ENCODE results near the gene SKIC8. TPM values are rescaled to one million over a fixed set of nuclear protein-coding genes. Genes with fewer than 3 reads are reported as not detected.
"Not testable (repeated sequence)": the region's sequence is repeated elsewhere in the genome, so short reads cannot be mapped to it uniquely, and the experiment has no call there.

The SKIC8 gene
- total and polyA plus RNA-seq, 2 experiments from 2014 or later: 60.6 to 70.2 TPM

DNA sequence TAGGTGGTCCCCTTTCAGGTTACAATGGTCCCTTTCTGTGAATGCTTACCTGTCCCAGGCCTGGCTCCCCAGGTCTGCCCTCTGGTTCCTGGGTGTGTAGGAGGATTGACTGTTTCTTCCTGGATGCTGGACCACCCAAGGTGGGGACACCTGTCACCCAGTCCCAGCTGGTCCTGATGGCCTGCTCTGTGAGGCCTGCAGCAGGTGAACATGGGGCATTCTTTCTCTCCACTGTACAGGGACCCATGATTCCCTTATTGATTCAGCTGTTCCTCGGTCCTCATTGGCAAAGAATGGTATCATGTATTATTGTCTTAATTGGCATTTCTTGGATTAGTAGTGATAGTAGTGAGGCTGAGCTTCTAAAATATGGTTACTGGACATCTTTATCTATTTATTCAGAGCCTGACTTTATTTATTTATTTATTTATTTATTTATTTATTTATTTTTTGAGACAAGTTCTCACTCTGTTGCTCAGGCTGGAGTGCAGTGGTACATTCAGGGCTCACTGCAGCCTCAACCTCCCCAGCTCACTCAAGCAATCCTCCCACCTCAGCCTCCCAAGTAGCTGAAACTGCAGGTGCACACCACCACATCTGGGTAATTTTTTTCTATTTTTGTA is 43.9 kb downstream of the SKIC8 start:
- Histone ChIP-seq H3K4me1 (ENCODE audit: insufficient read depth) (no peaks in the 10 kb centered on the region), H3K9me2 (replicated peaks; ENCODE audit: insufficient read depth) (no peaks in the 10 kb centered on the region), H3K79me2 (no peaks in the 10 kb centered on the region), H2AFZ (no peak overlapping the region), H4K20me1 (ENCODE audit: insufficient read depth, poor library complexity, severe bottlenecking) (no peaks in the 10 kb centered on the region), H3K36me3 (replicated peaks; ENCODE audit: insufficient read depth, low read depth) (no peaks in the 10 kb centered on the region), H3K9me3 (ENCODE audit: low read depth) (no peaks in the 10 kb centered on the region), H3K27me3 (no peaks in the 10 kb centered on the region), H3K27ac (no peak overlapping the region), H3K4me2 (no peak overlapping the region), H3K4me3 (no peak overlapping the region)
- no peak for DNase-seq (ENCODE audit: low spot score)
- WGBS (ENCODE audit: low lambda C conversion rate, missing lambda C conversion rate): 96% methylated on average over 1 of the region's 1 CpG
- TF ChIP-seq EZH2 (IDR thresholded peaks at IDR 0.05; ENCODE audit: borderline replicate concordance) (no peak), EZH2phosphoT487 (IDR thresholded peaks at IDR 0.05; ENCODE audit: low read depth, severe bottlenecking, unreplicated experiment) (no peak)

DNA sequence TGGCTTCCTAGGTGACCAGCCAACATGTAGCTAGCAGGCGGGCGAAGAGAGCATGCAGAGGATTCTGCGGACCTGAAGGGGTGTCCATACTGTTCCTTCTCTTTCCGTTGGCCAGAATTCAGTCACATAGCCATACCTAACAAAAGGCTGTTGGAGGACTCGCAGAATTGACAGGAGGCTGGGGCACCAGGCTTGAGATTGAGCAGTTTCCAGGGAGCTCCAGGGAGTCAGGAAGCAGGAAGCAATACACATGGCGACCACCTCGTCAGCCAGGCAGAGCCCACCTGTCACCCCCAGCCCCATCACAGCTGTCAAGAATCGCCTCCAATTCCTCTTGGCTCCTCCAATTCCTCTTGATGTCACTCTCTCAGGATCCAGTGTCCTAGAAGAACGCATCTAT is 48.3 kb downstream of the SKIC8 start:
- WGBS (ENCODE audit: low lambda C conversion rate, missing lambda C conversion rate): 85% methylated on average over 8 of the region's 9 CpGs

DNA sequence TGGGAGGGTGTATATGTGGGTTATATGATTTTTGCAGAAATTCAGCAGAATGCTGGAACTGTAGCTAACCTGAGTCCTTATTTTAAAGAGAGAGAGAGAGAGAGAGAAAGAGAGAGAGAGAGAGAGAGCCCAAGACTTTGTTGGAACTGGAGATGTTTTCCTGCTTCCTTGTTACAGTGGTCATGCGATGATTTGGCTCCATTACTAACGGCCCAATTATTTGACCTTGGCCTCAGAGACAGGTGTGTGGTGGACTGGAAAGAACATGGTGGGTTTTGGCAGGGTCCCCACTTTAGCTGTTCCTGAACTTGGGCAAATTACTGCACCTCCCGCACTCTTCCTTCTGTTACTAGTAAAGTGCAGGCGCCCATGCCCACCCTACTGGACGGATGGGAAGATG is 50.3 kb downstream of the SKIC8 start:
- Histone ChIP-seq H3K27ac (no peak overlapping the region), H3K27me3 (no peaks in the 10 kb centered on the region), H3K4me1 (ENCODE audit: insufficient read depth) (peaks cover 8% of the 10 kb centered on the region), H4K20me1 (ENCODE audit: insufficient read depth, poor library complexity, severe bottlenecking) (no peaks in the 10 kb centered on the region), H3K4me3 (no peak overlapping the region), H3K9me2 (replicated peaks; ENCODE audit: insufficient read depth) (no peaks in the 10 kb centered on the region), H3K4me2 (no peak overlapping the region), H3K36me3 (replicated peaks; ENCODE audit: insufficient read depth, low read depth) (no peaks in the 10 kb centered on the region), H3K9me3 (ENCODE audit: low read depth) (no peaks in the 10 kb centered on the region), H3K79me2 (no peaks in the 10 kb centered on the region), H2AFZ (no peak overlapping the region)
- TF ChIP-seq EZH2phosphoT487 (IDR thresholded peaks at IDR 0.05; ENCODE audit: low read depth, severe bottlenecking, unreplicated experiment): no peak
- TF ChIP-seq, protein P1, sequence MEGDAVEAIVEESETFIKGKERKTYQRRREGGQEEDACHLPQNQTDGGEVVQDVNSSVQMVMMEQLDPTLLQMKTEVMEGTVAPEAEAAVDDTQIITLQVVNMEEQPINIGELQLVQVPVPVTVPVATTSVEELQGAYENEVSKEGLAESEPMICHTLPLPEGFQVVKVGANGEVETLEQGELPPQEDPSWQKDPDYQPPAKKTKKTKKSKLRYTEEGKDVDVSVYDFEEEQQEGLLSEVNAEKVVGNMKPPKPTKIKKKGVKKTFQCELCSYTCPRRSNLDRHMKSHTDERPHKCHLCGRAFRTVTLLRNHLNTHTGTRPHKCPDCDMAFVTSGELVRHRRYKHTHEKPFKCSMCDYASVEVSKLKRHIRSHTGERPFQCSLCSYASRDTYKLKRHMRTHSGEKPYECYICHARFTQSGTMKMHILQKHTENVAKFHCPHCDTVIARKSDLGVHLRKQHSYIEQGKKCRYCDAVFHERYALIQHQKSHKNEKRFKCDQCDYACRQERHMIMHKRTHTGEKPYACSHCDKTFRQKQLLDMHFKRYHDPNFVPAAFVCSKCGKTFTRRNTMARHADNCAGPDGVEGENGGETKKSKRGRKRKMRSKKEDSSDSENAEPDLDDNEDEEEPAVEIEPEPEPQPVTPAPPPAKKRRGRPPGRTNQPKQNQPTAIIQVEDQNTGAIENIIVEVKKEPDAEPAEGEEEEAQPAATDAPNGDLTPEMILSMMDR (IDR thresholded peaks at IDR 0.05; ENCODE audit: poor library complexity): no peak
- TF ChIP-seq EZH2 (IDR thresholded peaks at IDR 0.05; ENCODE audit: borderline replicate concordance): no peak
- 90% methylated on average over 5 of the region's 5 CpGs for WGBS (ENCODE audit: low lambda C conversion rate, missing lambda C conversion rate)
- no peak for DNase-seq (ENCODE audit: low spot score)

More for the DNA sequence above, 48.3 kb downstream of the SKIC8 start:
- no peaks in the 10 kb centered on the region for H3K36me3 ChIP-seq (replicated peaks; ENCODE audit: insufficient read depth, low read depth)
- no peaks in the 10 kb centered on the region for H3K9me2 ChIP-seq (replicated peaks; ENCODE audit: insufficient read depth)
- H3K27me3 ChIP-seq: no peaks in the 10 kb centered on the region
- H3K27ac ChIP-seq: no peak overlapping the region
- H3K79me2 ChIP-seq: no peaks in the 10 kb centered on the region
- no peak for TF ChIP-seq EZH2 (IDR thresholded peaks at IDR 0.05; ENCODE audit: borderline replicate concordance)
- TF ChIP-seq EZH2phosphoT487 (IDR thresholded peaks at IDR 0.05; ENCODE audit: low read depth, severe bottlenecking, unreplicated experiment): no peak
- TF ChIP-seq, protein P1 (IDR thresholded peaks at IDR 0.05; ENCODE audit: poor library complexity): no peak
- H3K4me3 ChIP-seq: no peak overlapping the region
- no peaks in the 10 kb centered on the region for H3K4me1 ChIP-seq (ENCODE audit: insufficient read depth)
- no peaks in the 10 kb centered on the region for H3K9me3 ChIP-seq (ENCODE audit: low read depth)
- no peak for DNase-seq (ENCODE audit: low spot score)
- no peaks in the 10 kb centered on the region for H4K20me1 ChIP-seq (ENCODE audit: insufficient read depth, poor library complexity, severe bottlenecking)
- H3K4me2 ChIP-seq: no peak overlapping the region
- no peak overlapping the region for H2AFZ ChIP-seq

DNA sequence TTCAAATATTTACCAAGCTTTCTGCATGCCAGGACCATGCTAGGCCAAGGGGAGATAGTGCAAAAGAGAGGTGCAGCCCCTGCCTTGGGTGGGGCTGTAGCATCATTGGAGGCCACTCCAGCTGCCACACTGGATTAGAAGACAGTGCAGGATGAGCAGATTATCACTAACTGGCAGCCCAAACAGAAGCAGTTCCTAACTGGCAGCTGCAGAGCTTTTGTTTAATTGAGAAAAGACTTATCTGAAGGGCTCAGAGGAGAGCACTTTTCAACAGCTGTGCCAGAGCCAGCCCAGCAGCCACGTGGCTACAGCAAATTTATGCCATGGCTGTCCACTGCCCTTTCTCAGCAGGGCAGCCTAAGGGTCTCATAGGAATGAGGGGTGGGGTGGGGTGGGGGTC is 51.5 kb downstream of the SKIC8 start:
- no peaks in the 10 kb centered on the region for H3K9me3 ChIP-seq (ENCODE audit: low read depth)
- no peaks in the 10 kb centered on the region for H3K9me2 ChIP-seq (replicated peaks; ENCODE audit: insufficient read depth)
- 100% methylated on average over 1 of the region's 1 CpG for WGBS (ENCODE audit: low lambda C conversion rate, missing lambda C conversion rate)
- DNase-seq (ENCODE audit: low spot score): no peak
- H3K4me3 ChIP-seq: no peak overlapping the region
- no peaks in the 10 kb centered on the region for H3K36me3 ChIP-seq (replicated peaks; ENCODE audit: insufficient read depth, low read depth)
- TF ChIP-seq EZH2phosphoT487 (IDR thresholded peaks at IDR 0.05; ENCODE audit: low read depth, severe bottlenecking, unreplicated experiment) (no peak), EZH2 (IDR thresholded peaks at IDR 0.05; ENCODE audit: borderline replicate concordance) (no peak)
- TF ChIP-seq, protein P1 (IDR thresholded peaks at IDR 0.05; ENCODE audit: poor library complexity): no peak
- H3K27me3 ChIP-seq: no peaks in the 10 kb centered on the region
- H2AFZ ChIP-seq: no peak overlapping the region
- no peaks in the 10 kb centered on the region for H4K20me1 ChIP-seq (ENCODE audit: insufficient read depth, poor library complexity, severe bottlenecking)
- H3K4me2 ChIP-seq: no peak overlapping the region
- no peaks in the 10 kb centered on the region for H3K79me2 ChIP-seq
- peaks cover 15% of the 10 kb centered on the region for H3K4me1 ChIP-seq (ENCODE audit: insufficient read depth)
- no peak overlapping the region for H3K27ac ChIP-seq

DNA sequence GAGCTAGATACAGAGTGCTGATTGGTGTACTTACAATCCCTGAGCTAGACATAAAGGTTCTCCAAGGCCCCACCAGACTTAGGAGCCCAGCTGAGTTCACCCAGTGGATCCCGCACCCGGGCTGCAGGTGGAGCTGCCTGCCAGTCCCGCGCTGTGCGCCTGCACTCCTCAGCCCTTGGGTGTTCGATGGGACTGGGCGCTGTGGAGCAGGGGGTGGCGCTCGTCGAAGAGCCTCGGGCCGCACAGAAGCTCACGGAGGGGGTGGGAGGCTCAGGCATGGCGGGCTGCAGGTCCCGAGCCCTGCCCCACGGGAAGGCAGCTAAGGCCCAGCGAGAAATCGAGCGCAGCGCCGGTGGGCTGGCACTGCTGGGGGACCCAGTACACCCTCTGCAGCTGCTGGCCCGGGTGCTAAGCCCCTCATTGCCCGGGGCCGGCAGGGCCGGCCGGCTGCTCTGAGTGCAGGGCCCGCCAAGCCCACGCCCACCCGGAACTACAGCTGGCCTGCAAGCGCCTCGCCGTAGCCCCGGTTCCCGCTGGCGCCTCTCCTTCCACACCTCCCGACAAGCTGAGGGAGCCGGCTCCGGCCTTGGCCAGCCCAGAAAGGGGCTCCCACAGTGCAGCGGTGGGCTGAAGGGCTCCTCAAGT is 53.3 kb downstream of the SKIC8 start:
- H3K36me3 ChIP-seq (replicated peaks; ENCODE audit: insufficient read depth, low read depth); DNase-seq (ENCODE audit: low spot score); H3K4me2 ChIP-seq; H4K20me1 ChIP-seq (ENCODE audit: insufficient read depth, poor library complexity, severe bottlenecking); H3K27ac ChIP-seq; H3K79me2 ChIP-seq; H2AFZ ChIP-seq; H3K27me3 ChIP-seq; H3K9me2 ChIP-seq (replicated peaks; ENCODE audit: insufficient read depth); H3K9me3 ChIP-seq (ENCODE audit: low read depth); H3K4me3 ChIP-seq: not testable (repeated sequence)
- 95% methylated on average over 32 of the region's 39 CpGs for WGBS (ENCODE audit: low lambda C conversion rate, missing lambda C conversion rate)
- peaks cover 15% of the 10 kb centered on the region for H3K4me1 ChIP-seq (ENCODE audit: insufficient read depth)

DNA sequence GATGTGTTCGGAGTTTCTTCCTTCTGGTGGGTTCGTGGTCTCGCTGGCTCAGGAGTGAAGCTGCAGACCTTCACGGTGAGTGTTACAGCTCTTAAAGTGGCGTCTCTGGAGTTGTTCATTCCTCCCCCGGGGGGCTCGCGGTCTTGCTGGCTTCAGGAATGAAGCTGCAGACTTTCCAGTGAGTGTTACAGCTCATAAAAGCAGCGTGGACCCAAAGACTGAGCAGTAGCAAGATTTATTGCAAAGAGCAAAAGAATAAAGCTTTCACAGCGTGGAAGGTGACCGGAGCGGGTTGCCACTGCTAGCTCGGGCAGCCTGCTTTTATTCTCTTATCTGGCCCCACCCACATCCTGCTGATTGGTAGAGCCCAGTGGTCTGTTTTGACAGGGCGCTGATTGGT is 54.0 kb downstream of the SKIC8 start:
- not testable (repeated sequence) for H2AFZ ChIP-seq; H3K36me3 ChIP-seq (replicated peaks; ENCODE audit: insufficient read depth, low read depth); H3K27ac ChIP-seq; H3K79me2 ChIP-seq; H3K27me3 ChIP-seq; DNase-seq (ENCODE audit: low spot score); H4K20me1 ChIP-seq (ENCODE audit: insufficient read depth, poor library complexity, severe bottlenecking); H3K4me3 ChIP-seq; H3K9me2 ChIP-seq (replicated peaks; ENCODE audit: insufficient read depth); H3K4me2 ChIP-seq; H3K9me3 ChIP-seq (ENCODE audit: low read depth)
- peaks cover 15% of the 10 kb centered on the region for H3K4me1 ChIP-seq (ENCODE audit: insufficient read depth)
- 75% methylated on average over 14 of the region's 14 CpGs for WGBS (ENCODE audit: low lambda C conversion rate, missing lambda C conversion rate)

All from hepatocyte (in vitro differentiated cells).